Brain microvascular endothelial cell (primary cell): ENCODE data around the gene TPMT.

Experiments
- DNase-seq: peaks from one replicate; pipeline ENCODE4 v3.0.0-alpha.2; 2020
- H3K27ac ChIP-seq: fragments of 250-450 bp; sonication (Bioruptor Pico); 2 replicates; pipeline ENCODE4 v1.5.1; 2020; ENCODE audit warnings: mild to moderate bottlenecking, moderate library complexity
- H3K27me3 ChIP-seq: fragments of 250-450 bp; sonication (Bioruptor Pico); replicated peaks from 2 replicates; pipeline ENCODE4 v1.5.1; 2020; ENCODE audit warnings: mild to moderate bottlenecking
- H3K36me3 ChIP-seq: fragments of 250-450 bp; sonication (Bioruptor Pico); replicated peaks from 2 replicates; pipeline ENCODE4 v1.5.1; 2020; ENCODE audit warnings: mild to moderate bottlenecking
- H3K4me3 ChIP-seq: 2 replicates; pipeline ENCODE4 v1.5.1; 2011; ENCODE audit warnings: low read depth, mild to moderate bottlenecking, control low read depth, low read length, moderate library complexity
- in situ Hi-C: cut with HindIII; loops from 2 replicates; pipeline ENCODE4 v1.10.0; 2017; ENCODE audit warnings: low sequenced_read_pairs, low pct_ligation_motif_present
- TF ChIP-seq, protein P1 (sequence below): IDR thresholded peaks from 2 replicates; pipeline ENCODE4 v1.5.1; 2011; ENCODE audit warnings: low read depth, mild to moderate bottlenecking, moderate library complexity, low read length, control low read depth, inconsistent platforms; ENCODE audit errors: missing control alignments

The TPMT gene

DNA sequence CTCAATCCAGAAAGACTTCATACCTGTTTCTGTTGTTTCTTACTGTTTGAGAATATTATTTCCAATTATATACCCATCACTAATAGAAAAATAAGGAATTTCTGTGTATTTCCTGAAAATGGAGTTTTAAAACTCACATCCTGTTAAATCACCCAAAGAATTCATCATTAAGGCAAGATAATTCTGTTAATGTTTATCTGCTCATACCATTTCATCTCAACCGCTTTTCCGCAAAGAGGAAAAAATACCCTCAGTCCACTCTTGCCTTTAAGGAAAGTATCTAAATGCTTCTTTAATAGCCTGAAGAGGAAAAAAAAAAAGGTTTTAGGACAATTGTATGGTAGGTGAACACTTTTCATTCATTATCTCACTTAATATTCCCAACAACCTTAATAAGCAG lies 7.3 kb downstream of the TPMT start:
- TF ChIP-seq, protein P1, sequence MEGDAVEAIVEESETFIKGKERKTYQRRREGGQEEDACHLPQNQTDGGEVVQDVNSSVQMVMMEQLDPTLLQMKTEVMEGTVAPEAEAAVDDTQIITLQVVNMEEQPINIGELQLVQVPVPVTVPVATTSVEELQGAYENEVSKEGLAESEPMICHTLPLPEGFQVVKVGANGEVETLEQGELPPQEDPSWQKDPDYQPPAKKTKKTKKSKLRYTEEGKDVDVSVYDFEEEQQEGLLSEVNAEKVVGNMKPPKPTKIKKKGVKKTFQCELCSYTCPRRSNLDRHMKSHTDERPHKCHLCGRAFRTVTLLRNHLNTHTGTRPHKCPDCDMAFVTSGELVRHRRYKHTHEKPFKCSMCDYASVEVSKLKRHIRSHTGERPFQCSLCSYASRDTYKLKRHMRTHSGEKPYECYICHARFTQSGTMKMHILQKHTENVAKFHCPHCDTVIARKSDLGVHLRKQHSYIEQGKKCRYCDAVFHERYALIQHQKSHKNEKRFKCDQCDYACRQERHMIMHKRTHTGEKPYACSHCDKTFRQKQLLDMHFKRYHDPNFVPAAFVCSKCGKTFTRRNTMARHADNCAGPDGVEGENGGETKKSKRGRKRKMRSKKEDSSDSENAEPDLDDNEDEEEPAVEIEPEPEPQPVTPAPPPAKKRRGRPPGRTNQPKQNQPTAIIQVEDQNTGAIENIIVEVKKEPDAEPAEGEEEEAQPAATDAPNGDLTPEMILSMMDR: no peak
- no peak for DNase-seq
- in situ Hi-C loops: no loop called here
- Histone ChIP-seq H3K4me3 (no peak overlapping the region), H3K27me3 (no peaks in the 10 kb centered on the region), H3K27ac (no peak overlapping the region), H3K36me3 (no peaks in the 10 kb centered on the region)

DNA sequence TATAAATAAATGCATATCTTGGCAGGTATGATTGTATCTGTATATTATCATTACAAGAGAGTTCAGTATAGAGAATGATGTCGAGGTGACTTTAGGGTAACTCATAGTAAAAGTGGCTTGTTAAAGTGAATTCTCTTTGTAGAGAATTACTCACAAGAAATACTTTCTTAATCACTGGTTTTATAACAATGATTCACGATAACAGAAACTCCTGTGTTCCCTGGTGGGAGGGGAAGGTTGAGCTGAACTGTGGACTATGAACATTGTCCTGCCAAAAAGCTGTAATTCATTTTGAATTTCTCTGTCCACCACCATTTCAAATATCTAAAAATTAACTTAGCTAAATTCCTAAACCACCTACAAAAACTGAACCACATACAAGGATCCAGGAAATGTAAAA lies 7.7 kb downstream of the TPMT start:
- TF ChIP-seq, protein P1: no peak
- Histone ChIP-seq H3K27me3 (no peaks in the 10 kb centered on the region), H3K4me3 (no peak overlapping the region), H3K36me3 (no peaks in the 10 kb centered on the region), H3K27ac (no peak overlapping the region)
- in situ Hi-C loops: no loop called here
- DNase-seq: no peak

DNA sequence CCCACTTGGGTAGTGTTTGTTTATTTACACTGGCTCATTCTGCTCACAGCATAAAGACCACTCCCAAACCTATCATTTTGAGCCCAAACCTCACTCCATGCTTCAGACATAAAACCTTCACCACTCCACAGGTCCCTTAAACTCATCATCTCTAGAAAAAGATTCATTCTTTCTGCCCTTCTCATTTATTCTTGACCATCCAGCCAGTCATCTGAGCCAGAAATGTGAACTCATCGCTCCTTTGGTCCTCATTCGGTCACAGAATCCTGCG lies 12.4 kb downstream of the TPMT start:
- in situ Hi-C loops: no loop called here
- Histone ChIP-seq H3K27me3 (no peaks in the 10 kb centered on the region), H3K36me3 (no peaks in the 10 kb centered on the region), H3K27ac (no peak overlapping the region), H3K4me3 (no peak overlapping the region)
- DNase-seq: no peak
- TF ChIP-seq, protein P1: no peak

DNA sequence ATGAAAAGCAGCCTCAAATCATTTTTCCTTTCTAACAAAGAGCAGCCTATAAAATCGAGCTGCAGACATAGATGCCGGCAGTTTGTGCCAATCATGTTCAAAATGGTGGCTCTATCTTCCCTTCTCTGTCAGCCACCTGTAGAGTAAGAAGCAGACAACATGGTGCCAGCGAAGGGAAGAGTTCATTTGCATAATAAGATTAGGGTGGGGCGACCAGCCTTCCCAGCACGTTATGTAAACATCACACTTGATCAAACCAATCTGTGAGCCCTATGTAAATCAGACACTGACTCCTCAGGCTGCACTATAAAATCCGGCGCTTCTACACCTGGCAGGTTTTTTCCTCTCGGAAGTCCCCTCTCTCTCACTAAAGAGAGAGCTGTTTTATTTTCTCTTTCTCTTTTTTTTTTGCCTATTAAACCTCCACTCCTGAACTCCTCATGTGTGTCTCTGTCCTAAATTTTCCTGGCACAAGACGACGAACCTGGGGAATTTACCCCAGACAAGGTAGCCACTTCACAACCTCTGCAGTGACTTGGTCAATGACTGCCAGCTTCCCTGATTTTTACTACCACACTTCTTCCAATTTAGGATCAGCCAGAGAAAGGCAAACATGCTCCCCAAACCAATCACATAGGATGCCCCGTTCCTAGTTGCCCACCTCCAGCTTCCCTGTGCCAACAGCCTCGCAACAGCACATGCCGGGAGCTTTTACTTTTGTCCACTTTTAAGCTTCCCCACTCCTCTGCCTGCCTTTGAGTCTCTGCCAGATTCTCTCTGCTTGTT lies 12.9 kb downstream of the TPMT start:
- no peaks in the 10 kb centered on the region for H3K36me3 ChIP-seq
- no peak for DNase-seq
- TF ChIP-seq, protein P1: no peak
- H3K27me3 ChIP-seq: no peaks in the 10 kb centered on the region
- no peak overlapping the region for H3K4me3 ChIP-seq
- in situ Hi-C loops: no loop called here
- no peak overlapping the region for H3K27ac ChIP-seq

DNA sequence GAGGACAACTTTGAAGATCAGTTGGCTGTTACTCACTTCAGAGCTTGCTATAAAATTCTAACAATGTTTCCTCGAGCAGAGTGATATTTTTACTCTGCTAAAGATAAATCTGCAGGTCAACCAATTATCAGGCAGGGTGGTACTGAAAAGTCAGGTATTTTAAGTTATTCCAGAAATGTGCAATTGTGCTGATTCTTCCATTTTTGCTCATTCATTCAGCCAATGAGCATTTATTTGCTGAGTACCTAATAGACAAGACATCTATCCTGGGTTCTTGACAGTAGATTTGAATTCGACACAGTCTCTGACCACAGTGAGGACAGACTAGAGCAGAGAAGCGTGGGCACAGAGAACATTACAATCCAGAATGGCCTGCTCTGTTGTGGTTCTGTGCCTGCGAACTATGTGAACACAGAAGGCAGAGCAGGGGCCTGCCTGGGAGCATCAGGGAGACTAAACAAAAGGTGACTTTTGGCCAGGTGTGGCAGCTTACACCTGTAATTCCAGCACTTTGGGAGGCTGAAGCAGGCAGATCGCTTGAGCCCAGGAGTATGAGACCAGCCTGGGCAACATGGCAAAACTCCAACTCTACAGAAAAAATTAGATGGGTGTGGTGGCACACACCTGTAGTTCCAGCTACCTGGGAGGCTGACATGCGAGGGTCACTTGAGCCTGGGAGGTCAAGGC lies 14.8 kb downstream of the TPMT start:
- TF ChIP-seq, protein P1: no peak
- in situ Hi-C loops: no loop called here
- Histone ChIP-seq H3K4me3 (no peak overlapping the region), H3K27me3 (no peaks in the 10 kb centered on the region), H3K27ac (no peak overlapping the region), H3K36me3 (peaks cover 3% of the 10 kb centered on the region)
- no peak for DNase-seq
